NCI-H2196 (cell line): ENCODE data around the gene TBXT.

Source experiments
- DNase-seq: peaks from one replicate; lab custom pipeline; 2025; ENCODE audit not compliant: unreplicated experiment; lab: John Stamatoyannopoulos, UW

TBXT gene

GRCh38 chr6:166119116-166119911 is 48.3 kb downstream of the TBXT start:
- DNase-seq = no peak

GRCh38 chr6:166115609-166116008 is 52.0 kb downstream of the TBXT start:
- DNase-seq = no peak

- DNase-seq = no peak
These were observed 55.1 kb downstream of the TBXT start for GRCh38 chr6:166112580-166112979.

GRCh38 chr6:166109608-166110007 is 58.0 kb downstream of the TBXT start:
- no peak for DNase-seq
